ENCODE data around the gene NFKBIE. TPM values are rescaled to one million over a fixed set of nuclear protein-coding genes. Genes with fewer than 3 reads are reported as not detected.
A peak's percentile ranks its signal among the peaks of the same experiment; 100 is the strongest.

The NFKBIE gene
- total and polyA plus RNA-seq, 9 of the 15 experiments (the other 6 are each of a cell fraction or from before 2014, with no cell fraction given): 2.1 to 16.4 (median 11.7) TPM

GRCh38 chr6:44219053-44219814 lies 46.1 kb downstream of the NFKBIE start (continued):
- no peak for TF ChIP-seq ZFP91 (CRISPR knock-in tag; IDR thresholded peaks at IDR 0.05)
- TF ChIP-seq SMARCA5 (IDR thresholded peaks at IDR 0.05): no peak
- peak; percentile 43; the same call in 1 of the 2 replicates for TF ChIP-seq CBFA2T3 (IDR thresholded peaks at IDR 0.05)
- TF ChIP-seq CBX5 (IDR thresholded peaks at IDR 0.05; ENCODE audit: borderline replicate concordance, low read depth): no peak
- no peak for TF ChIP-seq SAFB2 (IDR thresholded peaks at IDR 0.05; ENCODE audit: borderline replicate concordance, low read depth, low read length, severe bottlenecking)
- no peak for TF ChIP-seq FOXK2 (conservative IDR thresholded peaks at IDR 0.05 in 1 of 2, IDR thresholded peaks at IDR 0.05 in 1 of 2; ENCODE audit: low read depth in 2 of 2)
- peak; percentile 71 for TF ChIP-seq ELF1 (tag; IDR thresholded peaks at IDR 0.05)
- no peak for TF ChIP-seq ZNF780A (CRISPR knock-in tag; IDR thresholded peaks at IDR 0.05)
- no peak for TF ChIP-seq SNIP1 (IDR thresholded peaks at IDR 0.05; ENCODE audit: low read depth)
- TF ChIP-seq RREB1 (CRISPR knock-in tag; IDR thresholded peaks at IDR 0.05): no peak
- no peak for TF ChIP-seq DIDO1 (tag; IDR thresholded peaks at IDR 0.05; ENCODE audit: low read depth)
- no peak for TF ChIP-seq TRIM25 (IDR thresholded peaks at IDR 0.05; ENCODE audit: borderline replicate concordance)
- no peak for TF ChIP-seq TFAM (CRISPR knock-in tag; conservative IDR thresholded peaks at IDR 0.05)
- TF ChIP-seq ZNF263 (CRISPR knock-in tag; IDR thresholded peaks at IDR 0.05; ENCODE audit: borderline replicate concordance): peak; percentile 28; the same call in 1 of the 2 replicates
- no peak for TF ChIP-seq MTF1 (CRISPR knock-in tag; IDR thresholded peaks at IDR 0.05; ENCODE audit: borderline replicate concordance)
- TF ChIP-seq SOX6 (IDR thresholded peaks at IDR 0.05): peak; percentile 31; the same call in 1 of the 2 replicates
- peak; percentile 58 for TF ChIP-seq FIP1L1 (IDR thresholded peaks at IDR 0.05; ENCODE audit: low read depth, low read length, poor library complexity, severe bottlenecking)
- no peak for TF ChIP-seq NR2C1 (IDR thresholded peaks at IDR 0.05)
- TF ChIP-seq NR2C1 (tag; IDR thresholded peaks at IDR 0.05): no peak
- TF ChIP-seq ZNF507 (tag; conservative IDR thresholded peaks at IDR 0.05): no peak
- peak; percentile 25; the same call in 1 of the 2 replicates for TF ChIP-seq NCOA1 (IDR thresholded peaks at IDR 0.05; ENCODE audit: low read depth)
